ENCODE results near the gene DMXL2.

DNA sequence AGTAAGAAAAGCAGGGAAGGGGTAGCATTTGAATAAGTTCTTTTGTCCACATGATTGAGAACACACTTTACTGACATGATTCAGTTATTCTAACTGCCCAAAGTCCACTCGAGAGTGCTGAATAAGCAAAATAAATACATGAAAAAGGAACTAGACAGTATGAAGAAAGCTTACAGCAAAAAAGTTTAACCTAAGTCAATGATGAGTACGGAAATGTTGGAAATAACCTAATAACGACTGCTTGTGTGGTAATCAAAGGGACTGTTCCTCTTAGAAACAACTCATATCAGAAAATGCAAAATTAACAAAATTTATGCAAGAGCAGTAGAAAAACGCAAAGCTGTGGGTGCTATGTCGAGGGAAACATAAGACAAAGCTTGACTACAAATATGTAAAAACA lies 36.6 kb downstream of the DMXL2 start:
- no peak for TF ChIP-seq EZH2 (IDR thresholded peaks at IDR 0.05; ENCODE audit: low read depth)
- TF ChIP-seq, protein P1, sequence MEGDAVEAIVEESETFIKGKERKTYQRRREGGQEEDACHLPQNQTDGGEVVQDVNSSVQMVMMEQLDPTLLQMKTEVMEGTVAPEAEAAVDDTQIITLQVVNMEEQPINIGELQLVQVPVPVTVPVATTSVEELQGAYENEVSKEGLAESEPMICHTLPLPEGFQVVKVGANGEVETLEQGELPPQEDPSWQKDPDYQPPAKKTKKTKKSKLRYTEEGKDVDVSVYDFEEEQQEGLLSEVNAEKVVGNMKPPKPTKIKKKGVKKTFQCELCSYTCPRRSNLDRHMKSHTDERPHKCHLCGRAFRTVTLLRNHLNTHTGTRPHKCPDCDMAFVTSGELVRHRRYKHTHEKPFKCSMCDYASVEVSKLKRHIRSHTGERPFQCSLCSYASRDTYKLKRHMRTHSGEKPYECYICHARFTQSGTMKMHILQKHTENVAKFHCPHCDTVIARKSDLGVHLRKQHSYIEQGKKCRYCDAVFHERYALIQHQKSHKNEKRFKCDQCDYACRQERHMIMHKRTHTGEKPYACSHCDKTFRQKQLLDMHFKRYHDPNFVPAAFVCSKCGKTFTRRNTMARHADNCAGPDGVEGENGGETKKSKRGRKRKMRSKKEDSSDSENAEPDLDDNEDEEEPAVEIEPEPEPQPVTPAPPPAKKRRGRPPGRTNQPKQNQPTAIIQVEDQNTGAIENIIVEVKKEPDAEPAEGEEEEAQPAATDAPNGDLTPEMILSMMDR (conservative IDR thresholded peaks at IDR 0.05) = no peak
